Loucy (cell line): Measurements from ENCODE around the gene ARMC12.

Source experiments
- H2AFZ ChIP-seq: fragments of 200-600 bp; sonication (generic); 2 replicates; pipeline ENCODE4 v1.6.0; 2016; ENCODE audit warnings: antibody characterized with exemption, mild to moderate bottlenecking, low read length, moderate library complexity
- H3F3A ChIP-seq: fragments of 200-600 bp; 2 replicates; pipeline ENCODE4 v1.6.0; 2016; ENCODE audit warnings: antibody characterized with exemption, low read depth, mild to moderate bottlenecking
- H3K27me3 ChIP-seq: fragments of 200-600 bp; sonication (generic); 2 replicates; pipeline ENCODE4 v1.6.1; 2014; ENCODE audit warnings: low read length, mild to moderate bottlenecking; ENCODE audit not compliant: insufficient read depth, poor library complexity, severe bottlenecking
- H3K36me3 ChIP-seq: fragments of 200-600 bp; sonication (generic); 2 replicates; pipeline ENCODE4 v1.6.1; 2016; ENCODE audit warnings: low read length; ENCODE audit not compliant: insufficient read depth
- H3K4me1 ChIP-seq: fragments of 200-600 bp; sonication (generic); 2 replicates; pipeline ENCODE4 v1.5.1; 2014; ENCODE audit warnings: low read length, mild to moderate bottlenecking; ENCODE audit not compliant: insufficient read depth, poor library complexity, severe bottlenecking
- H3K4me2 ChIP-seq: fragments of 200-600 bp; sonication (generic); 2 replicates; pipeline ENCODE4 v1.6.0; 2014; ENCODE audit warnings: antibody characterized with exemption, low read length, low read depth, mild to moderate bottlenecking; ENCODE audit not compliant: poor library complexity, severe bottlenecking
- H3K4me3 ChIP-seq: fragments of 200-600 bp; sonication (generic); 2 replicates; pipeline ENCODE4 v1.5.1; 2014; ENCODE audit warnings: low read length, mild to moderate bottlenecking, mixed read lengths; ENCODE audit not compliant: poor library complexity, severe bottlenecking
- H3K79me2 ChIP-seq: fragments of 200-600 bp; sonication (generic); 2 replicates; pipeline ENCODE4 v1.6.1; 2014; ENCODE audit warnings: low read length; ENCODE audit not compliant: insufficient read depth
- H3K9ac ChIP-seq: fragments of 200-600 bp; sonication (generic); 2 replicates; pipeline ENCODE4 v1.6.0; 2014; ENCODE audit warnings: mild to moderate bottlenecking, low read depth, low read length, moderate library complexity; ENCODE audit not compliant: poor library complexity, severe bottlenecking
- H3K9me2 ChIP-seq: fragments of 200-600 bp; sonication (generic); replicated peaks from 2 replicates; pipeline ENCODE4 v1.6.1; 2016; ENCODE audit warnings: low read depth, low read length, mixed read lengths
- H3K9me3 ChIP-seq: fragments of 200-600 bp; sonication (generic); 2 replicates; pipeline ENCODE4 v1.6.1; 2014; ENCODE audit warnings: mild to moderate bottlenecking, antibody characterized with exemption, low read length, low read depth; ENCODE audit not compliant: insufficient read depth
- H4K20me1 ChIP-seq: fragments of 200-600 bp; sonication (generic); 2 replicates; pipeline ENCODE4 v1.6.0; 2014; ENCODE audit warnings: antibody characterized with exemption, low read length, mild to moderate bottlenecking; ENCODE audit not compliant: insufficient read depth, poor library complexity, severe bottlenecking
- EZH2phosphoT487 ChIP-seq: fragments of 200-600 bp; IDR thresholded peaks from 2 replicates; pipeline ENCODE4 v1.6.1; 2018; ENCODE audit warnings: antibody characterized with exemption, mild to moderate bottlenecking, moderate library complexity, borderline replicate concordance
- TF ChIP-seq, protein P1 (sequence below): fragments of 200-600 bp; sonication (generic); conservative IDR thresholded peaks from 2 replicates; pipeline ENCODE4 v1.5.1; 2014; ENCODE audit warnings: mild to moderate bottlenecking, antibody characterized with exemption, low read length

Gene ARMC12

DNA sequence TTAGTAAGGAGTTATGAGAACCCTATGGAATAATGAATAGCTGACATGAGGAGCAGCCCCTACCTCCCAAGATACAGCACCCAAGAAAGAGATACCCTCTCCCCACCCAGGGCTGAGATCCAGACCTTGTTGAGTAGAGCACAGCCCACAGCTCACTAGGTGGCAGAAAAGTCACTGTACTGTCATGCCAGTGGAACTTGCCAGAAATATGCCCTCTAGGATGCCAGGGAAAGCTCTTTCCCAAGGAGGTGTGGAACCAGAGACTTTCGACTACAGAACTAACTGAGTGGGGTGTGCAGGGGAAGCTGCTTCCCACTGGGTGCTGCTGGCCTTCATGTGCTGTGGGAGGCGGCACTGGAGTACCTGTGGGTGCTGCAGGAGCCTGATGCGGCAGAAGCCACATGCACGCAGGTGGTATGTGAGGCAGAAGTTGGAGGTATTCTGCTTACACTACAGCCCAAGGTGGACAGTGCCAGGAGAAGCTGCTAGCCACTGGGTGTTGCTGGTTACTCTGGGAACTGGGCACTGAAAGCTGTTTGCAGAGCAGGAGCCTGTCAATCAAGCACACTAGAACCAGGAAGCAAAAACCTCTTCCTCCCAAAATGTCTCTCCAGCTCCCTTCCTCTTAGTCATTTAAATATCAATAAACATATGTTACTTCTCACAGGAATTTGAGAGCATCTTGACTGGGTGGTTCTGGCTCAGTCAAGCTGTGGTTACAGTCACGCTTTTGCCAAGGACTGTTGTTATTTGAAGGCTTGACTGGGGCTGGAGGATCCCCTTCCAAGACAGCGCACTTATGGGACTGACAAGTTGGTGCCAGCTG lies 17.8 kb downstream of the ARMC12 start:
- Histone ChIP-seq H3K4me2 (no peak overlapping the region), H3K9me2 (no peaks in the 10 kb centered on the region), H3K27me3 (no peaks in the 10 kb centered on the region), H3K9ac (no peak overlapping the region), H3K4me1 (no peaks in the 10 kb centered on the region), H3K9me3 (no peaks in the 10 kb centered on the region), H3K4me3 (no peak overlapping the region), H3F3A (no peaks in the 10 kb centered on the region), H3K79me2 (no peaks in the 10 kb centered on the region), H4K20me1 (no peaks in the 10 kb centered on the region), H3K36me3 (no peaks in the 10 kb centered on the region), H2AFZ (peak overlapping the region; percentile 88)
- no peak for TF ChIP-seq EZH2phosphoT487
- TF ChIP-seq, protein P1, sequence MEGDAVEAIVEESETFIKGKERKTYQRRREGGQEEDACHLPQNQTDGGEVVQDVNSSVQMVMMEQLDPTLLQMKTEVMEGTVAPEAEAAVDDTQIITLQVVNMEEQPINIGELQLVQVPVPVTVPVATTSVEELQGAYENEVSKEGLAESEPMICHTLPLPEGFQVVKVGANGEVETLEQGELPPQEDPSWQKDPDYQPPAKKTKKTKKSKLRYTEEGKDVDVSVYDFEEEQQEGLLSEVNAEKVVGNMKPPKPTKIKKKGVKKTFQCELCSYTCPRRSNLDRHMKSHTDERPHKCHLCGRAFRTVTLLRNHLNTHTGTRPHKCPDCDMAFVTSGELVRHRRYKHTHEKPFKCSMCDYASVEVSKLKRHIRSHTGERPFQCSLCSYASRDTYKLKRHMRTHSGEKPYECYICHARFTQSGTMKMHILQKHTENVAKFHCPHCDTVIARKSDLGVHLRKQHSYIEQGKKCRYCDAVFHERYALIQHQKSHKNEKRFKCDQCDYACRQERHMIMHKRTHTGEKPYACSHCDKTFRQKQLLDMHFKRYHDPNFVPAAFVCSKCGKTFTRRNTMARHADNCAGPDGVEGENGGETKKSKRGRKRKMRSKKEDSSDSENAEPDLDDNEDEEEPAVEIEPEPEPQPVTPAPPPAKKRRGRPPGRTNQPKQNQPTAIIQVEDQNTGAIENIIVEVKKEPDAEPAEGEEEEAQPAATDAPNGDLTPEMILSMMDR = peak; percentile 34

DNA sequence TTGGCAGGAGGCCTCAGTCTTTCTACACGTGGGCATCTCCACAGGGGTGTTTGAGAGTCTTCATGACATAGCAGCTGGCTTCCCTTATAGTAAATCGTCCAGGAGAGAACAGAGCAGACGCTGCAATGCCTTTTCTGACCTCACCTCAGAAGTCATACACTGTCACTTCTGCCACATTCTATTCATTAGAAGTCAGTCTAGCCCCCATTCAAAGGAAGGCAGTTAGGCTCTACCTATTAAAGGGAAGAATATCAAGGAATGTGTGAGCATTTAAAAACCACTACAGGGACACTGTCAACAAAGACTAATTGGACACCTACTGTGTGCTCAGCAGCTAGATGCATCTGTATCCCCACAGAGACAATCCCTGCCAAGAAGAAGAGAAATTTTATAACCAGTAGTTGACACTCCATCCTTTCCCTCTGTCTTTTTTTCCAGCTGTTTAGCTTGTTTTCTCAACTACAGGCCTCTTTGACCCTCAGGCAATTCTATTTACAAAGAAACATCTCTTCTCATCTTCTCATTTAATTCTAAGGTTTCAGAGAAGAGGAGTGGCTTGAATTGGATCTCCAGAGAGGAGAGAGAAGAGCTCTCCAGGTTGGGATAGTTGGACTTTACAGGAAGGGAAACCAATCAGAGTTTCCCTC lies 18.6 kb downstream of the ARMC12 start:
- no peaks in the 10 kb centered on the region for H3K9me3 ChIP-seq
- H3K9ac ChIP-seq = no peak overlapping the region
- H4K20me1 ChIP-seq = no peaks in the 10 kb centered on the region
- no peaks in the 10 kb centered on the region for H3K79me2 ChIP-seq
- H3K4me2 ChIP-seq = no peak overlapping the region
- H3F3A ChIP-seq = no peaks in the 10 kb centered on the region
- no peak overlapping the region for H3K4me3 ChIP-seq
- TF ChIP-seq, protein P1 = no peak
- TF ChIP-seq EZH2phosphoT487 = no peak
- peak overlapping the region; percentile 88 for H2AFZ ChIP-seq
- H3K27me3 ChIP-seq = no peaks in the 10 kb centered on the region
- H3K36me3 ChIP-seq = no peaks in the 10 kb centered on the region
- no peaks in the 10 kb centered on the region for H3K9me2 ChIP-seq
- no peaks in the 10 kb centered on the region for H3K4me1 ChIP-seq

- Histone ChIP-seq H3K9ac (no peak overlapping the region), H3K4me3 (no peak overlapping the region), H3K36me3 (no peaks in the 10 kb centered on the region), H3K4me2 (no peak overlapping the region), H3K9me3 (no peaks in the 10 kb centered on the region), H3K27me3 (no peaks in the 10 kb centered on the region), H3F3A (no peaks in the 10 kb centered on the region), H4K20me1 (no peaks in the 10 kb centered on the region), H3K79me2 (no peaks in the 10 kb centered on the region), H3K4me1 (no peaks in the 10 kb centered on the region), H2AFZ (peak overlapping the region; percentile 29; the same call in 1 of the 2 replicates), H3K9me2 (no peaks in the 10 kb centered on the region)
- TF ChIP-seq EZH2phosphoT487 = no peak
- TF ChIP-seq, protein P1 = peak; percentile 68
Observed at GRCh38 chr6:35757456-35758123, 20.8 kb downstream of the ARMC12 start.
